HCT116 (cell line): ENCODE measurements around the gene ICOS. TPM values are rescaled to one million over a fixed set of nuclear protein-coding genes. Genes with fewer than 3 reads are reported as not detected.

ENCODE experiments used
- ATAC-seq: fragments of 200-7000 bp; cut with Tn5 transposase; 2 replicates; pipeline ENCODE4 v1.9.1; 2020; ENCODE audit warnings: mild to moderate bottlenecking, moderate library complexity
- BruUV-seq: library from RNA; stranded (reverse); fragments of 400-500 nt; replicated peaks from 2 replicates; lab custom pipeline; 2021; lab: Mats Ljungman, UMichigan
- CTCF ChIA-PET: fragments of 300-600 bp; sonication (Branson Sonifier 250); formaldehyde crosslinking; loops from one replicate; lab custom pipeline; 2021; ENCODE audit warnings: antibody characterized with exemption; lab: Charles Lee
- POLR2A ChIA-PET: fragments of 300-600, 350-600 bp; sonication (Branson Sonifier 250); formaldehyde crosslinking; loops from one replicate; lab custom pipeline; 2021; ENCODE audit warnings: antibody characterized with exemption; lab: Charles Lee
- RAD21 ChIA-PET, 2 experiments: fragments of 300-600 bp; sonication (Branson Sonifier 250); formaldehyde crosslinking; loops; one replicate each; lab custom pipeline; 2023; ENCODE audit warnings: low total read pairs in 2 of 2; ENCODE audit not compliant: uncharacterized antibody in 2 of 2, unreplicated experiment in 2 of 2, low non-redundant PET in 1 of 2; lab: Charles Lee
- DNase-seq: peaks from one replicate; pipeline ENCODE4 v3.0.0-alpha.2; 2010; ENCODE audit warnings: low read depth, low spot score
- H2AFZ ChIP-seq: fragments of 200-600 bp; shearing (Covaris generic), sonication (generic); 2 replicates; pipeline ENCODE4 v1.6.1; 2017; ENCODE audit warnings: low read depth, mixed run types, mixed read lengths, antibody characterized with exemption, low read length; ENCODE audit not compliant: poor library complexity, severe bottlenecking
- H3K27ac ChIP-seq: 2 replicates; pipeline ENCODE4 v1.5.1; 2012; ENCODE audit warnings: low read depth, low read length
- H3K27me3 ChIP-seq: fragments of 200-600 bp; sonication (generic); 2 replicates; pipeline ENCODE4 v1.6.1; 2016; ENCODE audit warnings: mixed run types, low read length, mixed read lengths; ENCODE audit not compliant: insufficient read depth
- H3K36me3 ChIP-seq, 2 experiments: fragments of 200-500 bp in 1 of 2; fragments of 200-600 bp in 1 of 2; sonication (Bioruptor generic) in 1 of 2; sonication (generic) in 1 of 2; 2 replicates each; pipeline versions ENCODE4 v1.5.1 to v1.6.1; 2014 to 2016; ENCODE audit warnings: low read length in 2 of 2, inconsistent platforms in 1 of 2, mixed read lengths in 1 of 2, mixed run types in 1 of 2; ENCODE audit not compliant: insufficient read depth in 2 of 2, control insufficient read depth in 1 of 2
- H3K4me1 ChIP-seq, 2 experiments: fragments of 200-600 bp in 1 of 2; sonication (generic) in 1 of 2; 2 replicates each; pipeline versions ENCODE4 v1.5.1 to v1.6.1; 2012 to 2017; ENCODE audit warnings: low read length in 2 of 2, inconsistent platforms in 1 of 2, mild to moderate bottlenecking in 1 of 2, mixed read lengths in 1 of 2, mixed run types in 1 of 2, moderate library complexity in 1 of 2; ENCODE audit not compliant: insufficient read depth in 2 of 2, control insufficient read depth in 1 of 2
- H3K4me2 ChIP-seq: fragments of 200-600 bp; sonication (generic); 2 replicates; pipeline ENCODE4 v1.6.1; 2017; ENCODE audit warnings: mixed run types, low read length, mixed read lengths
- H3K4me3 ChIP-seq, 2 experiments: fragments of 200-600 bp in 1 of 2; sonication (generic) in 1 of 2; replicated peaks in 1 of 2; 2 replicates each; pipeline ENCODE4 v1.5.1; 2011 to 2016; ENCODE audit warnings: low read length in 2 of 2, control low read depth in 1 of 2, low read depth in 1 of 2, mild to moderate bottlenecking in 1 of 2, mixed read lengths in 1 of 2, mixed run types in 1 of 2
- H3K79me2 ChIP-seq: fragments of 200-600 bp; sonication (generic); 2 replicates; pipeline ENCODE4 v1.6.1; 2017; ENCODE audit warnings: mild to moderate bottlenecking, mixed run types, low read length, moderate library complexity, mixed read lengths; ENCODE audit not compliant: insufficient read depth
- H3K9ac ChIP-seq: fragments of 200-600 bp; sonication (generic); 2 replicates; pipeline ENCODE4 v1.6.1; 2016; ENCODE audit warnings: low read length, mixed read lengths
- H3K9me2 ChIP-seq: fragments of 200-600 bp; sonication (generic), shearing (Covaris generic); 2 replicates; pipeline ENCODE4 v1.6.1; 2017; ENCODE audit warnings: mixed run types, mild to moderate bottlenecking, moderate library complexity; ENCODE audit not compliant: insufficient read depth
- H3K9me3 ChIP-seq, 2 experiments: fragments of 200-500 bp in 1 of 2; fragments of 200-600 bp in 1 of 2; sonication (Bioruptor generic) in 1 of 2; sonication (generic) in 1 of 2; 2 replicates each; pipeline ENCODE4 v1.6.1; 2014 to 2017; ENCODE audit warnings: low read length in 2 of 2, mixed read lengths in 2 of 2, inconsistent platforms in 1 of 2, low read depth in 1 of 2, mild to moderate bottlenecking in 1 of 2, mixed run types in 1 of 2, moderate library complexity in 1 of 2; ENCODE audit not compliant: control insufficient read depth in 1 of 2, insufficient read depth in 1 of 2
- H4K20me1 ChIP-seq: fragments of 200-600 bp; sonication (generic), shearing (Covaris generic); 2 replicates; pipeline ENCODE4 v1.6.1; 2017; ENCODE audit warnings: mixed run types, mild to moderate bottlenecking, moderate library complexity; ENCODE audit not compliant: insufficient read depth
- CBX3 ChIP-seq: IDR thresholded peaks from 2 replicates; pipeline ENCODE4 v1.6.1; 2012; ENCODE audit warnings: low read depth
- ELF1 ChIP-seq: IDR thresholded peaks from 2 replicates; pipeline ENCODE4 v1.6.1; 2012; ENCODE audit warnings: low read depth, borderline replicate concordance
- JUND ChIP-seq: IDR thresholded peaks from 2 replicates; pipeline ENCODE4 v1.6.1; 2012
- POLR2AphosphoS5 ChIP-seq: IDR thresholded peaks from 2 replicates; pipeline ENCODE4 v1.6.1; 2011; ENCODE audit warnings: mild to moderate bottlenecking, low read depth, low read length, moderate library complexity
- REST ChIP-seq: IDR thresholded peaks from 2 replicates; pipeline ENCODE4 v1.6.1; 2012; ENCODE audit warnings: low read depth
- SRF ChIP-seq: IDR thresholded peaks from 2 replicates; pipeline ENCODE4 v1.6.1; 2012; ENCODE audit warnings: low read depth
- TCF7L2 ChIP-seq: IDR thresholded peaks from 2 replicates; pipeline ENCODE4 v1.7.0; 2011; ENCODE audit warnings: borderline replicate concordance, inconsistent platforms; ENCODE audit not compliant: insufficient read depth, insufficient read length; ENCODE audit errors: extremely low read depth
- ZFX ChIP-seq: fragments of 450-650 bp; IDR thresholded peaks from 2 replicates; pipeline ENCODE4 v1.6.1; 2017
- intact Hi-C: fragments of 100-400 bp; cut with micrococcal nuclease; formaldehyde crosslinking; loops from 2 replicates; pipeline ENCODE4 v1.10.0; 2022
- total RNA-seq: library from RNA; stranded (reverse); gene quantifications from one replicate; pipeline ENCODE4 v1.2.1, GENCODE V29; 2021; ENCODE audit not compliant: unreplicated experiment

Gene ICOS
- total RNA-seq, 1 experiment from 2014 or later: not detected

DNA sequence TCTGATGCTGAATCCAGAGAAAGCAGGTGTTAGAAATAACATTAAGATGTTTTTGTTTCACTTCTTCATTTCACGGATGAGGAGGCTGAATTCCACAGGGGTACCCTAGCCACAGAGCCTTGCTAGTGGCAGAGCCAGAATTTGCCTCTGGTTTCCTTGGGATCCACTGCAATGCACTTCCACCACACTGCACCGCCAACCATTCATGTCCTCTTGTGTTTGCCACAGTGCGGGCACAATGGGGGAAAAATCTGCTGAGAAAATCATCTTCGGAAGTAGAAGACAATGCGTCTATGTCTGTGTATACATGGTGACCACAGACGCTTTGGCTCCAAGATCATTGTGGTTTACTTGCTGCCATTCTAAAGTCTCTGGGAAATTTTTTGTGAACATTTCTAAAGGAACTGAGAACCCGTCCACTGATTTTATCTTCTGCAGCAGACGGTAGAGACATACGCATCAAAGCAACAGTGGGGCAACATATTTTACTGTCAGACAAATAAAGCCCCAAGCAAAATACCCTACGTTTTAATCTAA lies 14.9 kb downstream of the ICOS start:
- ATAC-seq: no peak

GRCh38 chr2:203959265-203959664 lies 22.7 kb downstream of the ICOS start:
- H3K4me1 ChIP-seq: no peaks in the 10 kb centered on the region
- ChIA-PET CTCF (no interaction called here), POLR2A (no interaction called here), RAD21 (no interaction called here)
- H2AFZ ChIP-seq: no peak overlapping the region
- H3K27me3 ChIP-seq: 0 out of 2 replicates have a peak, but pooled peaks cover 3% of the 10 kb centered on the region
- H3K4me3 ChIP-seq: no peak overlapping the region
- no peak overlapping the region for H3K27ac ChIP-seq
- no TSS peak for BruUV-seq
- H3K9ac ChIP-seq: no peak overlapping the region
- H3K9me3 ChIP-seq: no peaks in the 10 kb centered on the region
- DNase-seq: no peak
- H3K79me2 ChIP-seq: no peaks in the 10 kb centered on the region
- no peaks in the 10 kb centered on the region for H3K9me2 ChIP-seq
- no peaks in the 10 kb centered on the region for H4K20me1 ChIP-seq
- TF ChIP-seq JUND (no peak), CBX3 (no peak), POLR2AphosphoS5 (no peak), TCF7L2 (no peak), REST (no peak), ELF1 (no peak), ZFX (no peak)
- intact Hi-C loops: no loop called here
- no peak overlapping the region for H3K4me2 ChIP-seq
- no peak for ATAC-seq
- no peaks in the 10 kb centered on the region for H3K36me3 ChIP-seq

More for the DNA sequence above, 14.9 kb downstream of the ICOS start:
- Histone ChIP-seq H3K4me2 (no peak overlapping the region), H3K36me3 (no peaks in the 10 kb centered on the region), H3K27ac (no peak overlapping the region), H3K27me3 (no peaks in the 10 kb centered on the region), H3K79me2 (no peaks in the 10 kb centered on the region), H3K9me3 (no peaks in the 10 kb centered on the region), H3K9me2 (no peaks in the 10 kb centered on the region), H3K4me1 (no peaks in the 10 kb centered on the region), H3K4me3 (no peak overlapping the region), H2AFZ (no peak overlapping the region), H3K9ac (no peak overlapping the region), H4K20me1 (no peaks in the 10 kb centered on the region)
- intact Hi-C loops: no loop called here
- ChIA-PET CTCF (no interaction called here), RAD21 (no interaction called here), POLR2A (no interaction called here)
- DNase-seq: no peak
- BruUV-seq: no TSS peak
- no peak for TF ChIP-seq ELF1
- TF ChIP-seq SRF: no peak
